Measurements from ENCODE around the gene PARP9. TPM values are rescaled to one million over a fixed set of nuclear protein-coding genes. Genes with fewer than 3 reads are reported as not detected.

The PARP9 gene
- total RNA-seq, 1 donor from 2014 or later: 1.0 TPM

DNA sequence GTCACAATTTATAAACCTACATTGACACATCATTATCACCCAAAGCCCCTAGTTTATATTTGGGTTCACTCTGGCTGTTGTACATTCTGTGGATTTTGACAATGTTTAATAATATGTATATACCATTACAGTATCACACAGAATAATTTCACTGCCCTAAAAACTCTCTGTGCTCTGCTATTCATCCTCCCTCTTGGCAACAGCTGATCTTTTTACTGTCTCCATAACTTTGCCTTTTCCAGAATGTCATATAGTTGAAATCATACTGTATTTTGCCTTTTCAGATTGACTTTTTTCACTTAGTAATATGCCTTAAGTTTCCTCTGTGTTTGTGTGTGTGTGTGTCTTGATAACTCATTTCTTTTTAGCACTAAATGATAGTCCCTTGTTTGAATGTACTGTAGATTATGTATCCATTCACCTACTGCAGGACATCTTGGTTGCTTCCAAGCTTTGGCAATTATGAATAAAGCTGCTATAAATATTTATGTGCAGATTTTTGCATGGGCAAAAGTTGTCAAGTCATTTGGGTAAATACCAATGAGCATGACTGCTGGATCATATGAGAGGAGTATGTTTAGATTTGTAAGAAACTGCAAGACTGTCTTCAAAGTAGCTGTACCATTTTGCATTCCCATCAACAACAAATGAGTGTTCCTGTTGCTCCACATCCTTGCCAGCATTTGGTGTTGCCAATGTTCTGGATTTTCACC lies 22.8 kb upstream of the PARP9 start:
- TF ChIP-seq CTCF (IDR thresholded peaks at IDR 0.05) (no peak), EZH2phosphoT487 (IDR thresholded peaks at IDR 0.05) (no peak), EZH2 (IDR thresholded peaks at IDR 0.05) (no peak)
- Mint-ChIP-seq H3K4me3 (no peak overlapping the region), H3K9me3 (peaks cover 12% of the 10 kb centered on the region), H3K4me1 (no peaks in the 10 kb centered on the region), H3K36me3 (no peaks in the 10 kb centered on the region), H3K27ac (no peak overlapping the region), H3K27me3 (ENCODE audit: insufficient read depth, low read depth) (no peaks in the 10 kb centered on the region)
- no peaks in the 10 kb centered on the region for H3F3A ChIP-seq (ENCODE audit: low read depth)
- no peak overlapping the region for H3K4me2 ChIP-seq
- H3K27ac ChIP-seq: no peak overlapping the region
- H3K27me3 ChIP-seq: no peaks in the 10 kb centered on the region
- H3K9ac ChIP-seq: no peak overlapping the region
- H3K9me3 ChIP-seq (ENCODE audit: low read depth): peaks cover 12% of the 10 kb centered on the region
- no peaks in the 10 kb centered on the region for H3K36me3 ChIP-seq
- no peaks in the 10 kb centered on the region for H4K20me1 ChIP-seq (ENCODE audit: low read depth)
- no peaks in the 10 kb centered on the region for H3K4me1 ChIP-seq
- no peak for DNase-seq (ENCODE audit: low spot score)
- H3K4me3 ChIP-seq: no peak overlapping the region
- no peak overlapping the region for H2AFZ ChIP-seq (replicated peaks)
- no peaks in the 10 kb centered on the region for H3K79me2 ChIP-seq (ENCODE audit: low read depth)

GRCh38 chr3:122586098-122586497 lies 22.0 kb upstream of the PARP9 start:
- H3K36me3 ChIP-seq: no peaks in the 10 kb centered on the region
- no peaks in the 10 kb centered on the region for H3K36me3 Mint-ChIP-seq
- H3K9ac ChIP-seq: no peak overlapping the region
- H3K9me3 Mint-ChIP-seq: peaks cover 18% of the 10 kb centered on the region
- no peak overlapping the region for H3K27ac ChIP-seq
- no peaks in the 10 kb centered on the region for H3K27me3 ChIP-seq
- H3K4me3 Mint-ChIP-seq: no peak overlapping the region
- H4K20me1 ChIP-seq (ENCODE audit: low read depth): no peaks in the 10 kb centered on the region
- no peaks in the 10 kb centered on the region for H3F3A ChIP-seq (ENCODE audit: low read depth)
- TF ChIP-seq EZH2phosphoT487 (IDR thresholded peaks at IDR 0.05): no peak
- no peak for TF ChIP-seq EZH2 (IDR thresholded peaks at IDR 0.05)
- TF ChIP-seq CTCF (IDR thresholded peaks at IDR 0.05): no peak
- no peak overlapping the region for H2AFZ ChIP-seq (replicated peaks)
- no peaks in the 10 kb centered on the region for H3K4me1 Mint-ChIP-seq
- H3K4me1 ChIP-seq: no peaks in the 10 kb centered on the region
- no peak overlapping the region for H3K4me2 ChIP-seq
- H3K27me3 Mint-ChIP-seq (ENCODE audit: insufficient read depth, low read depth): no peaks in the 10 kb centered on the region
- no peak overlapping the region for H3K27ac Mint-ChIP-seq
- peaks cover 19% of the 10 kb centered on the region for H3K9me3 ChIP-seq (ENCODE audit: low read depth)
- no peak overlapping the region for H3K4me3 ChIP-seq
- H3K79me2 ChIP-seq (ENCODE audit: low read depth): no peaks in the 10 kb centered on the region
- no peak for DNase-seq (ENCODE audit: low spot score)

DNA sequence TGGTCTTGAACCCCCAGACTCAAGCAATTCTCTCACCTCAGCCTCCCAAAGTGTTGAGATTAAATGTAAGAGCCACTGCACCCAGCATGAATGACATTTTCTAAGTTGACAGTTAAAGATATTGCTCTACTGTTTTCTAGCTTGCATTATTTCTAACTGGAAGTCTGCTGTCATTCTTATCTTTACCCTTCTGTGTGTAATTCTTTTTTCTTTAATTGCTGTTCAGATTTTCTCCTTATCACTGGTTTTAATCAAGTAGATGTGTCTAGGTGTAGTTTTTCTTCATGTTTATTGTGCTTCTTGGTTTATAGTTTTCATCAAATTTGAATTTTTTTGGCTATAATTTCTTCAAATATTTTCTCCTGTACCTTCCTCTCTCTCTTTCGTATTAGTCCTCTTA lies 18.3 kb upstream of the PARP9 start:
- H3K4me3 Mint-ChIP-seq: no peak overlapping the region
- Histone ChIP-seq H3K9me3 (ENCODE audit: low read depth) (peaks cover 19% of the 10 kb centered on the region), H3K4me1 (no peaks in the 10 kb centered on the region), H3K36me3 (no peaks in the 10 kb centered on the region), H3K4me3 (no peak overlapping the region), H3K4me2 (no peak overlapping the region), H3F3A (ENCODE audit: low read depth) (no peaks in the 10 kb centered on the region), H2AFZ (replicated peaks) (no peak overlapping the region), H3K9ac (no peak overlapping the region), H3K27ac (no peak overlapping the region), H3K27me3 (peaks cover 19% of the 10 kb centered on the region), H4K20me1 (ENCODE audit: low read depth) (no peaks in the 10 kb centered on the region), H3K79me2 (ENCODE audit: low read depth) (no peaks in the 10 kb centered on the region)
- H3K9me3 Mint-ChIP-seq: peaks cover 18% of the 10 kb centered on the region
- H3K27me3 Mint-ChIP-seq (ENCODE audit: insufficient read depth, low read depth): peaks cover under 1% of the 10 kb centered on the region
- no peaks in the 10 kb centered on the region for H3K4me1 Mint-ChIP-seq
- H3K27ac Mint-ChIP-seq: no peak overlapping the region
- no peaks in the 10 kb centered on the region for H3K36me3 Mint-ChIP-seq
- no peak for TF ChIP-seq CTCF (IDR thresholded peaks at IDR 0.05)
- no peak for DNase-seq (ENCODE audit: low spot score)

Data from neural progenitor cell (in vitro differentiated cells).